Type B pancreatic cell (in vitro differentiated cells): Measurements from ENCODE around the gene DAPK2. TPM values are rescaled to one million over a fixed set of nuclear protein-coding genes. Genes with fewer than 3 reads are reported as not detected.

Source experiments
- DNase-seq: peaks from one replicate; pipeline ENCODE4 v3.0.0; 2021; ENCODE audit warnings: mixed read lengths; ENCODE audit not compliant: unreplicated experiment; ENCODE audit errors: extremely low spot score
- H3K27ac Mint-ChIP-seq: 2 replicates; pipeline ENCODE4 v1.8.0; 2021; ENCODE audit warnings: mild to moderate bottlenecking, mixed read lengths
- H3K27me3 Mint-ChIP-seq: 2 replicates; pipeline ENCODE4 v1.8.0; 2021; ENCODE audit warnings: mixed read lengths
- H3K36me3 Mint-ChIP-seq: 2 replicates; pipeline ENCODE4 v1.8.0; 2021; ENCODE audit warnings: mixed read lengths
- H3K4me1 Mint-ChIP-seq: one replicate; pipeline ENCODE4 v1.8.0; 2021; ENCODE audit warnings: mixed read lengths; ENCODE audit not compliant: unreplicated experiment
- H3K4me3 Mint-ChIP-seq: 2 replicates; pipeline ENCODE4 v1.8.0; 2021; ENCODE audit warnings: mild to moderate bottlenecking, mixed read lengths
- H3K9me3 Mint-ChIP-seq: 2 replicates; pipeline ENCODE4 v1.8.0; 2021; ENCODE audit warnings: mixed read lengths
- CTCF ChIP-seq: fragments of 200-600 bp; sonication (generic); conservative IDR thresholded peaks from 2 replicates; pipeline ENCODE4 v1.5.0; 2021; ENCODE audit warnings: antibody characterized with exemption, mild to moderate bottlenecking
- total RNA-seq: library from RNA; stranded (reverse); gene quantifications from 2 replicates; pipeline ENCODE4 v1.2.1, GENCODE V29; 2021; ENCODE audit warnings: low replicate concordance

Gene DAPK2
- total RNA-seq, 1 donor from 2014 or later = 5.0 TPM

GRCh38 chr15:63911160-63911559 is 135.1 kb downstream of the DAPK2 start:
- Mint-ChIP-seq H3K4me3 (no peak overlapping the region), H3K27me3 (peaks cover 3% of the 10 kb centered on the region), H3K9me3 (no peaks in the 10 kb centered on the region), H3K36me3 (no peaks in the 10 kb centered on the region), H3K4me1 (peaks cover 17% of the 10 kb centered on the region), H3K27ac (no peak overlapping the region)
- no peak for TF ChIP-seq CTCF
- no peak for DNase-seq

GRCh38 chr15:63909819-63910437 is 136.4 kb downstream of the DAPK2 start:
- Mint-ChIP-seq H3K36me3 (no peaks in the 10 kb centered on the region), H3K9me3 (no peaks in the 10 kb centered on the region), H3K27ac (no peak overlapping the region), H3K4me1 (peaks cover 8% of the 10 kb centered on the region), H3K27me3 (peaks cover 3% of the 10 kb centered on the region), H3K4me3 (no peak overlapping the region)
- TF ChIP-seq CTCF = no peak
- no peak for DNase-seq

GRCh38 chr15:63908991-63909390 is 137.3 kb downstream of the DAPK2 start:
- no peak for DNase-seq

GRCh38 chr15:63908281-63908680 is 138.0 kb downstream of the DAPK2 start:
- Mint-ChIP-seq H3K36me3 (no peaks in the 10 kb centered on the region), H3K4me1 (peaks cover 8% of the 10 kb centered on the region), H3K27ac (no peak overlapping the region), H3K27me3 (peaks cover 3% of the 10 kb centered on the region), H3K4me3 (no peak overlapping the region), H3K9me3 (no peaks in the 10 kb centered on the region)
- no peak for TF ChIP-seq CTCF
- no peak for DNase-seq

More at GRCh38 chr15:63908991-63909390, 137.3 kb downstream of the DAPK2 start:
- Mint-ChIP-seq H3K27me3 (peaks cover 3% of the 10 kb centered on the region), H3K4me1 (peaks cover 8% of the 10 kb centered on the region), H3K9me3 (no peaks in the 10 kb centered on the region), H3K36me3 (no peaks in the 10 kb centered on the region), H3K27ac (no peak overlapping the region), H3K4me3 (no peak overlapping the region)
- TF ChIP-seq CTCF = no peak

GRCh38 chr15:63907521-63907920 is 138.8 kb downstream of the DAPK2 start:
- H3K27me3 Mint-ChIP-seq = peaks cover 3% of the 10 kb centered on the region
- H3K9me3 Mint-ChIP-seq = no peaks in the 10 kb centered on the region
- no peak for TF ChIP-seq CTCF
- H3K4me1 Mint-ChIP-seq = peaks cover 8% of the 10 kb centered on the region
- no peak overlapping the region for H3K27ac Mint-ChIP-seq
- H3K4me3 Mint-ChIP-seq = no peak overlapping the region
- DNase-seq = no peak
- H3K36me3 Mint-ChIP-seq = no peaks in the 10 kb centered on the region

- TF ChIP-seq CTCF = no peak
- Mint-ChIP-seq H3K4me1 (peaks cover 8% of the 10 kb centered on the region), H3K36me3 (no peaks in the 10 kb centered on the region), H3K27ac (no peak overlapping the region), H3K9me3 (no peaks in the 10 kb centered on the region), H3K27me3 (peaks cover 3% of the 10 kb centered on the region), H3K4me3 (no peak overlapping the region)
- no peak for DNase-seq
These were observed 140.1 kb downstream of the DAPK2 start for GRCh38 chr15:63906266-63906584.
